NT2/D1 (cell line): Measurements from ENCODE around the gene MEF2C.
"Not testable (repeated sequence)": the region's sequence is repeated elsewhere in the genome, so short reads cannot be mapped to it uniquely, and the experiment has no call there.

Experiments used
- SUZ12 ChIP-seq: IDR thresholded peaks from 2 replicates; pipeline ENCODE4 v1.6.1; 2011; ENCODE audit not compliant: insufficient read length, insufficient read depth; ENCODE audit errors: extremely low read depth
- YY1 ChIP-seq: IDR thresholded peaks from 2 replicates; pipeline ENCODE4 v1.6.1; 2011; ENCODE audit not compliant: insufficient read length, insufficient read depth
- ZNF274 ChIP-seq: IDR thresholded peaks from 2 replicates; pipeline ENCODE4 v1.6.1; 2011; ENCODE audit warnings: mild to moderate bottlenecking, low read depth, low read length

- TF ChIP-seq YY1, SUZ12, ZNF274: not testable (repeated sequence)
Observed at GRCh38 chr5:88798933-88799332, 84.1 kb downstream of the MEF2C start.
